AG04450 (cell line): ENCODE results near the gene KLF3. TPM values are rescaled to one million over a fixed set of nuclear protein-coding genes. Genes with fewer than 3 reads are reported as not detected.

Experiments used
- CTCF ChIA-PET: fragments of 300-600, 350-600 bp; formaldehyde crosslinking; extraction: SDS; loops from one replicate; lab custom pipeline; 2022; ENCODE audit warnings: antibody characterized with exemption, inconsistent platforms; lab: Charles Lee
- POLR2A ChIA-PET: fragments of 350-600 bp; formaldehyde crosslinking; extraction: SDS; loops from one replicate; lab custom pipeline; 2021; ENCODE audit warnings: antibody characterized with exemption, inconsistent platforms; lab: Yijun Ruan, JAX
- DNase-seq: peaks from one replicate; pipeline ENCODE4 v3.0.0-alpha.2; 2011; ENCODE audit warnings: low read depth, low spot score
- H3K27ac ChIP-seq: one replicate; pipeline ENCODE4 v1.5.1; 2012; ENCODE audit warnings: low read depth, low read length, control low read depth
- H3K27me3 ChIP-seq: one replicate; pipeline ENCODE4 v1.6.0; 2012; ENCODE audit warnings: low read length; ENCODE audit not compliant: control insufficient read depth, insufficient read depth
- H3K4me3 ChIP-seq: 2 replicates; pipeline ENCODE4 v1.5.1; 2011; ENCODE audit warnings: mild to moderate bottlenecking, low read depth, low read length, control low read depth
- H3K9me3 ChIP-seq: 2 replicates; pipeline ENCODE4 v1.5.1; 2012; ENCODE audit warnings: low read length; ENCODE audit not compliant: control insufficient read depth, insufficient read depth
- polyA plus RNA-seq: library from polyadenylated mRNA; depleted of rRNA; stranded (reverse); fragments of >200 nt; gene quantifications from 2 replicates; pipeline ENCODE4 v1.2.3, GENCODE V29; 2011
- TF ChIP-seq, protein P1 (sequence below): IDR thresholded peaks from 2 replicates; pipeline ENCODE4 v1.5.1; 2011; ENCODE audit warnings: low read depth, low read length, control low read depth, inconsistent platforms

Gene KLF3
- polyA plus RNA-seq, 1 experiment: 24.3 TPM

DNA sequence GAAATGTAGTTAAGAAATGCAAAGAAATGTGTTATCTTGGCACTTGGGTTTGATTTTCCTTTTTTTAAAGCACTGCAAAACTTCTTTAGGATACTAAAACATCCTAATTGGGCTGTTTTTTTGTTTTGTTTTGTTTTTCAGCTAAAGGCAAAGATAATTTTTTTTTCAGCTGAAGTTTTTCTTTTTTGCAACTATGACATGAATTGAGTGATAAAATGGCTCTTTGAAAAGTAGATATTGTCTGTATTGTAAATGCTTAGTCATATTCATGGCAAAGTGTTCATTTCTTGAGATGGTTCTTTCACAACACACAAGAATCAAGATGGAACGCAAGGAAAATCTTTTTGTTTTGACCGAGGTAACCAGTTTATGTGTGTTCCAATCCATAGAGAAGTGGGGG is 35.1 kb downstream of the KLF3 start:
- Histone ChIP-seq H3K27me3 (no peaks in the 10 kb centered on the region), H3K27ac (no peak overlapping the region), H3K4me3 (no peak overlapping the region), H3K9me3 (no peaks in the 10 kb centered on the region)
- DNase-seq: no peak
- CTCF ChIA-PET: interaction anchor here (0.8 to 1.1 kb wide), 2 partner anchors 24 to 637 kb away, joined by 3 to 4 read pairs; no protein-coding TSS in a partner anchor
- POLR2A ChIA-PET: no interaction called here
- TF ChIP-seq, protein P1, sequence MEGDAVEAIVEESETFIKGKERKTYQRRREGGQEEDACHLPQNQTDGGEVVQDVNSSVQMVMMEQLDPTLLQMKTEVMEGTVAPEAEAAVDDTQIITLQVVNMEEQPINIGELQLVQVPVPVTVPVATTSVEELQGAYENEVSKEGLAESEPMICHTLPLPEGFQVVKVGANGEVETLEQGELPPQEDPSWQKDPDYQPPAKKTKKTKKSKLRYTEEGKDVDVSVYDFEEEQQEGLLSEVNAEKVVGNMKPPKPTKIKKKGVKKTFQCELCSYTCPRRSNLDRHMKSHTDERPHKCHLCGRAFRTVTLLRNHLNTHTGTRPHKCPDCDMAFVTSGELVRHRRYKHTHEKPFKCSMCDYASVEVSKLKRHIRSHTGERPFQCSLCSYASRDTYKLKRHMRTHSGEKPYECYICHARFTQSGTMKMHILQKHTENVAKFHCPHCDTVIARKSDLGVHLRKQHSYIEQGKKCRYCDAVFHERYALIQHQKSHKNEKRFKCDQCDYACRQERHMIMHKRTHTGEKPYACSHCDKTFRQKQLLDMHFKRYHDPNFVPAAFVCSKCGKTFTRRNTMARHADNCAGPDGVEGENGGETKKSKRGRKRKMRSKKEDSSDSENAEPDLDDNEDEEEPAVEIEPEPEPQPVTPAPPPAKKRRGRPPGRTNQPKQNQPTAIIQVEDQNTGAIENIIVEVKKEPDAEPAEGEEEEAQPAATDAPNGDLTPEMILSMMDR: no peak

- ChIA-PET CTCF (interaction anchor here (0.8 to 1.2 kb wide), 2 partner anchors 13 to 29 kb away, joined by 3 read pairs; no protein-coding TSS in a partner anchor), POLR2A (interaction anchor here (0.6 kb wide), 1 partner anchor 26 kb away, joined by 3 read pairs; no protein-coding TSS in a partner anchor)
- Histone ChIP-seq H3K27ac (no peak overlapping the region), H3K9me3 (no peaks in the 10 kb centered on the region), H3K4me3 (no peak overlapping the region), H3K27me3 (no peaks in the 10 kb centered on the region)
- no peak for DNase-seq
- TF ChIP-seq, protein P1: no peak
Observed at GRCh38 chr4:38703635-38704034, 39.6 kb downstream of the KLF3 start.

GRCh38 chr4:38704622-38705154 is 40.7 kb downstream of the KLF3 start:
- TF ChIP-seq, protein P1: no peak
- Histone ChIP-seq H3K27ac (no peak overlapping the region), H3K27me3 (no peaks in the 10 kb centered on the region), H3K9me3 (no peaks in the 10 kb centered on the region), H3K4me3 (no peak overlapping the region)
- no peak for DNase-seq
- ChIA-PET POLR2A (no interaction called here), CTCF (interaction anchor here (0.7 to 0.8 kb wide), 2 partner anchors 12 to 385 kb away, joined by 5 to 6 read pairs; no protein-coding TSS in a partner anchor)

DNA sequence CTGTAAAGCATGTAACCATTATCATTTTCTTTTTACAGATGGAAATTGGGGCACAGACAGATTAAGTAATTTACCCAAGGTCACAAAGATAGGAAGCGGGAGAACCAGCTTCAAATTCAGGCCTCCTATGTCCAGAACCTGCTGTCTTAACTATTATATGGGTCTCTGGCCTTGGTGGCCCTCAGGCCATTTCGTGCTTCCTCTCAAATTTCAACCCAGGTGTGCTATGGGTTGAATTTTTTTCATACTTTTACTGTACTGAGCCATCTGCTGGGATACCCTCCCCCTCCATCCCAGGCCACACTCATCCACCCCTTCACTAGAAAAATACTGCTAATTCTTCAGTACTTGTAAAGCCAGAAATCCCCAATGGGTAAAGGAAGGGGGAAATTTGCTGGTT is 42.3 kb downstream of the KLF3 start:
- no peaks in the 10 kb centered on the region for H3K27me3 ChIP-seq
- POLR2A ChIA-PET: no interaction called here
- CTCF ChIA-PET: interaction anchor here (0.5 kb wide), 1 partner anchor 475 kb away, joined by 6 read pairs; no protein-coding TSS in a partner anchor
- no peak overlapping the region for H3K4me3 ChIP-seq
- no peak overlapping the region for H3K27ac ChIP-seq
- H3K9me3 ChIP-seq: no peaks in the 10 kb centered on the region
- no peak for DNase-seq
- TF ChIP-seq, protein P1: no peak

- ChIA-PET CTCF (interaction anchor here (1.5 kb wide), 1 partner anchor 530 kb away, joined by 3 read pairs; no protein-coding TSS in a partner anchor), POLR2A (no interaction called here)
- Histone ChIP-seq H3K4me3 (no peak overlapping the region), H3K27ac (no peak overlapping the region), H3K9me3 (no peaks in the 10 kb centered on the region), H3K27me3 (no peaks in the 10 kb centered on the region)
- TF ChIP-seq, protein P1: no peak
- DNase-seq: no peak
Observed at GRCh38 chr4:38710053-38710452, 46.1 kb downstream of the KLF3 start.
